ENCODE results near the gene WDR38. TPM values are rescaled to one million over a fixed set of nuclear protein-coding genes. Genes with fewer than 3 reads are reported as not detected.

Gene WDR38
- total and polyA plus RNA-seq, 4 donors, result not detected

DNA sequence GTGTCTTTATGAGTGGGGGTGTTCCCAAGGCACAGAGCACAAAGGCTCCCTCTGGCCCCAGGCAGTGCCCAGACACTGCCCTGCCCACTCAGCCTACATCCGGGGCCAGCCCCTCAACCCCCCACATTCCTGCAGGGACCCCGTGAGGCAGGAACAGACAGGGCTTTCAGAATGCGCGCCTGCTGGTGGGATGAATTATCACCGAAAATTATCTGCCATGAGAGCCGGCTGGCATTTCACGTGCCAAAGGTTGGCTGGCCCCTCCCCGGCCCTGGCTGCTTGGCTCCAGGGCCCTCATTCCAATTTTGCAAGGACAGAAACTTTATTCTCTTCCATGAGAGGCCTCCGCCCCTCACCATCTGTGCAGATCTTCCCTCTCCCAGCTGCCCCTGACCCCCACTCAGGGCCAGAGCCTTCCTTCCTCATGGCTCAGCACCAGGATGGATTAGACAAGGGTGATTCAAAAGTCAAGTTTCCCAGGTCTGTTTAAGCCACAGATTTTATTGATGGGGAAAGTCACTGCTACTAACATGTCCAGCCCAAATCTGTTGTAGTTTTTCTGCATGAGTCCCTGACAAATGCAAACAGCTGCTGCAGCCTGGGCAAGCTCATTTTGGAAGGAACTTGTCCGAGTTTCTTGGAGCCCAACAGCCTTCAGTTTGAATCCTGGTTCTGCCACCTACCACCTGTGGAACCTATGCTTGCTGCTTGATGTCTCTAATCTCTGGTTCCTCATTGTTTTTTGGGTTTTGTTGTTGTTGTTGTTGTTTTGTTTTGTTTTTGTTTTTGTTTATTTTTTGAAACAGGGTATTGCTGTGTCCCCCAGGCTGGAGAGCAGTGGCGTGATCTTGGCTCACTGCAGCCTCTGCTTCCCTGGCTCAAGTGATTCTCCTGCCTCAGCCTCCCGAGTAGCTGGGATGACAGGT lies 32.3 kb upstream of the WDR38 start:
- Histone ChIP-seq H3K9ac (ENCODE audit: low read depth in 1 of 2, low read length in 2 of 2) (no peak overlapping the region), H3K4me3 (ENCODE audit: low read depth in 1 of 3, low read length in 3 of 3) (no peak overlapping the region), H3K27me3 (ENCODE audit: control insufficient read depth in 4 of 4, insufficient read depth in 4 of 4, low read length in 3 of 4) (no peaks in the 10 kb centered on the region), H3K4me1 (ENCODE audit: control insufficient read depth in 4 of 4, insufficient read depth in 4 of 4, low read length in 3 of 4) (peaks cover 0 to 4% (median 0%) of the 10 kb centered on the region in 4 donors), H3K27ac (ENCODE audit: low read depth in 1 of 2, low read length in 2 of 2) (no peak overlapping the region), H3K36me3 (ENCODE audit: control insufficient read depth in 4 of 4, insufficient read depth in 3 of 4, low read depth in 1 of 4, low read length in 3 of 4) (no peaks in the 10 kb centered on the region), H3K9me3 (ENCODE audit: control insufficient read depth in 4 of 4, low read length in 3 of 4) (no peaks in the 10 kb centered on the region)
- TF ChIP-seq RXRA (IDR thresholded peaks at IDR 0.05) (no peak), TAF1 (conservative IDR thresholded peaks at IDR 0.05) (no peak), HNF4G (IDR thresholded peaks at IDR 0.05) (no peak), RAD21 (IDR thresholded peaks at IDR 0.05) (no peak), EGR1 (IDR thresholded peaks at IDR 0.05; ENCODE audit: low read depth in 2 of 2) (no peak), HNF4A (conservative IDR thresholded peaks at IDR 0.05) (no peak), FOXA1 (IDR thresholded peaks at IDR 0.05) (no peak), NR2F2 (IDR thresholded peaks at IDR 0.05) (no peak), YY1 (IDR thresholded peaks at IDR 0.05) (no peak), FOXA2 (IDR thresholded peaks at IDR 0.05) (no peak), JUND (IDR thresholded peaks at IDR 0.05) (no peak)
- TF ChIP-seq, protein P1, sequence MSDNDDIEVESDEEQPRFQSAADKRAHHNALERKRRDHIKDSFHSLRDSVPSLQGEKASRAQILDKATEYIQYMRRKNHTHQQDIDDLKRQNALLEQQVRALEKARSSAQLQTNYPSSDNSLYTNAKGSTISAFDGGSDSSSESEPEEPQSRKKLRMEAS (IDR thresholded peaks at IDR 0.05), result no peak
- TF ChIP-seq, protein P2, sequence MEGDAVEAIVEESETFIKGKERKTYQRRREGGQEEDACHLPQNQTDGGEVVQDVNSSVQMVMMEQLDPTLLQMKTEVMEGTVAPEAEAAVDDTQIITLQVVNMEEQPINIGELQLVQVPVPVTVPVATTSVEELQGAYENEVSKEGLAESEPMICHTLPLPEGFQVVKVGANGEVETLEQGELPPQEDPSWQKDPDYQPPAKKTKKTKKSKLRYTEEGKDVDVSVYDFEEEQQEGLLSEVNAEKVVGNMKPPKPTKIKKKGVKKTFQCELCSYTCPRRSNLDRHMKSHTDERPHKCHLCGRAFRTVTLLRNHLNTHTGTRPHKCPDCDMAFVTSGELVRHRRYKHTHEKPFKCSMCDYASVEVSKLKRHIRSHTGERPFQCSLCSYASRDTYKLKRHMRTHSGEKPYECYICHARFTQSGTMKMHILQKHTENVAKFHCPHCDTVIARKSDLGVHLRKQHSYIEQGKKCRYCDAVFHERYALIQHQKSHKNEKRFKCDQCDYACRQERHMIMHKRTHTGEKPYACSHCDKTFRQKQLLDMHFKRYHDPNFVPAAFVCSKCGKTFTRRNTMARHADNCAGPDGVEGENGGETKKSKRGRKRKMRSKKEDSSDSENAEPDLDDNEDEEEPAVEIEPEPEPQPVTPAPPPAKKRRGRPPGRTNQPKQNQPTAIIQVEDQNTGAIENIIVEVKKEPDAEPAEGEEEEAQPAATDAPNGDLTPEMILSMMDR (IDR thresholded peaks at IDR 0.05; ENCODE audit: low read depth, low read length, missing input control), result no peak
- TF ChIP-seq, protein P3, sequence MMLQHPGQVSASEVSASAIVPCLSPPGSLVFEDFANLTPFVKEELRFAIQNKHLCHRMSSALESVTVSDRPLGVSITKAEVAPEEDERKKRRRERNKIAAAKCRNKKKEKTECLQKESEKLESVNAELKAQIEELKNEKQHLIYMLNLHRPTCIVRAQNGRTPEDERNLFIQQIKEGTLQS (IDR thresholded peaks at IDR 0.05), result no peak
- TF ChIP-seq, protein P4, sequence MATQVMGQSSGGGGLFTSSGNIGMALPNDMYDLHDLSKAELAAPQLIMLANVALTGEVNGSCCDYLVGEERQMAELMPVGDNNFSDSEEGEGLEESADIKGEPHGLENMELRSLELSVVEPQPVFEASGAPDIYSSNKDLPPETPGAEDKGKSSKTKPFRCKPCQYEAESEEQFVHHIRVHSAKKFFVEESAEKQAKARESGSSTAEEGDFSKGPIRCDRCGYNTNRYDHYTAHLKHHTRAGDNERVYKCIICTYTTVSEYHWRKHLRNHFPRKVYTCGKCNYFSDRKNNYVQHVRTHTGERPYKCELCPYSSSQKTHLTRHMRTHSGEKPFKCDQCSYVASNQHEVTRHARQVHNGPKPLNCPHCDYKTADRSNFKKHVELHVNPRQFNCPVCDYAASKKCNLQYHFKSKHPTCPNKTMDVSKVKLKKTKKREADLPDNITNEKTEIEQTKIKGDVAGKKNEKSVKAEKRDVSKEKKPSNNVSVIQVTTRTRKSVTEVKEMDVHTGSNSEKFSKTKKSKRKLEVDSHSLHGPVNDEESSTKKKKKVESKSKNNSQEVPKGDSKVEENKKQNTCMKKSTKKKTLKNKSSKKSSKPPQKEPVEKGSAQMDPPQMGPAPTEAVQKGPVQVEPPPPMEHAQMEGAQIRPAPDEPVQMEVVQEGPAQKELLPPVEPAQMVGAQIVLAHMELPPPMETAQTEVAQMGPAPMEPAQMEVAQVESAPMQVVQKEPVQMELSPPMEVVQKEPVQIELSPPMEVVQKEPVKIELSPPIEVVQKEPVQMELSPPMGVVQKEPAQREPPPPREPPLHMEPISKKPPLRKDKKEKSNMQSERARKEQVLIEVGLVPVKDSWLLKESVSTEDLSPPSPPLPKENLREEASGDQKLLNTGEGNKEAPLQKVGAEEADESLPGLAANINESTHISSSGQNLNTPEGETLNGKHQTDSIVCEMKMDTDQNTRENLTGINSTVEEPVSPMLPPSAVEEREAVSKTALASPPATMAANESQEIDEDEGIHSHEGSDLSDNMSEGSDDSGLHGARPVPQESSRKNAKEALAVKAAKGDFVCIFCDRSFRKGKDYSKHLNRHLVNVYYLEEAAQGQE (IDR thresholded peaks at IDR 0.05), result no peak
- TF ChIP-seq, protein P5, sequence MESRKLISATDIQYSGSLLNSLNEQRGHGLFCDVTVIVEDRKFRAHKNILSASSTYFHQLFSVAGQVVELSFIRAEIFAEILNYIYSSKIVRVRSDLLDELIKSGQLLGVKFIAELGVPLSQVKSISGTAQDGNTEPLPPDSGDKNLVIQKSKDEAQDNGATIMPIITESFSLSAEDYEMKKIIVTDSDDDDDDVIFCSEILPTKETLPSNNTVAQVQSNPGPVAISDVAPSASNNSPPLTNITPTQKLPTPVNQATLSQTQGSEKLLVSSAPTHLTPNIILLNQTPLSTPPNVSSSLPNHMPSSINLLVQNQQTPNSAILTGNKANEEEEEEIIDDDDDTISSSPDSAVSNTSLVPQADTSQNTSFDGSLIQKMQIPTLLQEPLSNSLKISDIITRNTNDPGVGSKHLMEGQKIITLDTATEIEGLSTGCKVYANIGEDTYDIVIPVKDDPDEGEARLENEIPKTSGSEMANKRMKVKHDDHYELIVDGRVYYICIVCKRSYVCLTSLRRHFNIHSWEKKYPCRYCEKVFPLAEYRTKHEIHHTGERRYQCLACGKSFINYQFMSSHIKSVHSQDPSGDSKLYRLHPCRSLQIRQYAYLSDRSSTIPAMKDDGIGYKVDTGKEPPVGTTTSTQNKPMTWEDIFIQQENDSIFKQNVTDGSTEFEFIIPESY (IDR thresholded peaks at IDR 0.05), result no peak
- WGBS, result 91% methylated on average over 12 of the region's 12 CpGs
- no peak for DNase-seq (ENCODE audit: low spot score)

Data from liver (tissue), 9 donors.